Ovary (tissue), 9 donors: ENCODE results near the gene TBCE. TPM values are rescaled to one million over a fixed set of nuclear protein-coding genes. Genes with fewer than 3 reads are reported as not detected.
A peak's percentile ranks its signal among the peaks of the same experiment; 100 is the strongest.
"Not testable (repeated sequence)": the region's sequence is repeated elsewhere in the genome, so short reads cannot be mapped to it uniquely, and the experiment has no call there.

Source experiments
- DNase-seq, 5 donors: peaks; one replicate each; pipeline ENCODE4 v3.0.0-alpha.2; 2019 to 2020
- H3K27ac ChIP-seq, 2 donors: fragments of 200-600 bp; one replicate each; pipeline versions ENCODE4 v1.5.1 to v1.8.0; 2019 to 2022
- H3K27me3 ChIP-seq: fragments of 200-600 bp; one replicate; pipeline ENCODE4 v1.8.0; 2022
- H3K36me3 ChIP-seq: fragments of 200-600 bp; sonication (generic); one replicate; pipeline ENCODE4 v1.5.1; 2019
- H3K4me1 ChIP-seq: one replicate; pipeline ENCODE4 v1.8.1; 2013; ENCODE audit warnings: mild to moderate bottlenecking, moderate library complexity; ENCODE audit not compliant: insufficient read depth
- H3K4me3 ChIP-seq: fragments of 200-600 bp; sonication (generic); one replicate; pipeline ENCODE4 v1.5.1; 2017
- H3K9me3 ChIP-seq, 2 donors: fragments of 200-600 bp in 1 of 2; sonication (generic) in 1 of 2; one replicate each; pipeline versions ENCODE4 v1.5.1 to v1.8.1; 2013 to 2019; ENCODE audit warnings: mild to moderate bottlenecking in 1 of 2, moderate library complexity in 1 of 2
- EP300 ChIP-seq: sonication (generic); formaldehyde crosslinking; IDR thresholded peaks from one replicate; pipeline ENCODE4 v1.6.1; 2017; ENCODE audit warnings: antibody characterized with exemption
- POLR2A ChIP-seq: fragments of 450-650 bp; IDR thresholded peaks from one replicate; pipeline ENCODE4 v1.6.1; 2017; ENCODE audit warnings: antibody characterized with exemption, mild to moderate bottlenecking, moderate library complexity
- WGBS, 3 donors: extraction: QIAGEN DNeasy Blood & Tissue Kit in 1 of 3; methylation state at CpG; one replicate each; pipeline versions ENCODE4 v1.1.5 to v1.1.7; 2013 to 2017; 5-methylcytosine and 5-hydroxymethylcytosine counted together
- intact Hi-C, 4 donors: fragments of 100-400 bp; cut with DNase I; formaldehyde crosslinking; loops; one replicate each; pipeline versions ENCODE4 v1.11.0 to v1.15.1; 2022 to 2023
- polyA plus RNA-seq, 2 donors: library from polyadenylated mRNA; stranded (reverse); fragments of 200-250 nt in 1 of 2; fragments of 350-450 nt in 1 of 2; fragmentation: Illumina TruSeq in 1 of 2; extraction: RNeasy Lipid Tissue Mini Kit (QIAGEN cat#74804) in 1 of 2; gene quantifications; one replicate each; pipeline ENCODE4 v1.2.3, GENCODE V29; 2013 to 2014
- total RNA-seq, 7 donors: library from RNA; depleted of rRNA in 2 of 7; stranded (reverse); fragments of >200 nt in 2 of 7; fragmentation: NEBNext Ultra II Directional in 3 of 7; extraction: Animal tissue kit (Norgen Biotek cat#: 25700) in 3 of 7; gene quantifications; one replicate each; pipeline versions ENCODE4 v1.1.0 to v1.2.4, GENCODE V29; 2016 to 2023
- TF ChIP-seq, protein P1 (sequence below), 3 donors: fragments of 450-650 bp in 2 of 3; fragments of 200-600 bp in 1 of 3; IDR thresholded peaks; one replicate each; pipeline versions ENCODE4 v1.5.1 to v1.8.0; 2016 to 2022; ENCODE audit warnings: antibody characterized with exemption in 3 of 3, mild to moderate bottlenecking in 1 of 3
- donor health status: DM: no; HTN: no; CAD: no; lungs with moderate emphysema.
- donor health status: DM: no; HTN: no; CAD: no.
- donor health status: Bipolar disorder and iron deficiency.
- donor health status: DM: yes; HTN: yes; CAD: no.
- donor health status: DM: no; HTN: no; CAD: no.
- donor health status: DM: yes; HTN: yes; CAD: no.

The TBCE gene
- total and polyA plus RNA-seq, 9 donors = 11.8 to 25.5 (median 22.8) TPM

DNA sequence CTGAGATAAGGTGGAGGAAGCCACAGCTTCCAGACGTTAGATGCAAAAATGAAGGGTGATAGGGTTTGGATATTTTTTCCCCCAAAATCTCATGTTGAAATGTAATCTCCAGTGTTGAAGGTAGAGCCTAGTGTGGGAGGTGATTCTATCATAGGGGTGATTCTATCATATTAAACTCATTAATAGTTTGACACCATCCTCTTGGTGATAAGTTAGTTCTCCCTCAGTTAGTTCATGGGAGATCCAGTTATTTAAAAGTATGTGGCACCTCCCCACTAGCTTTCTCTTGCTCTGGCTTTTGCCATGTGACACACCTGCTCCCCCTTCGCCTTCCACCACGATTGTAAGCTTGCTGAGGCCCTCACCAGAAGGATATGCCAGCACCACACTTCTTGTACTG, 8.3 kb upstream of the TBCE start:
- no peak overlapping the region for H3K4me3 ChIP-seq
- no peak for DNase-seq
- whole genome bisulfite sequencing, 3 donors = 70 to 79% (median 73%) methylated on average over 3 of the region's 3 CpGs
- H3K27ac ChIP-seq = no peak overlapping the region
- intact Hi-C loops = no loop called here
- no peaks in the 10 kb centered on the region for H3K36me3 ChIP-seq
- H3K27me3 ChIP-seq = no peaks in the 10 kb centered on the region
- H3K4me1 ChIP-seq = no peaks in the 10 kb centered on the region
- no peaks in the 10 kb centered on the region for H3K9me3 ChIP-seq
- TF ChIP-seq EP300 (no peak), POLR2A (no peak)
- TF ChIP-seq, protein P1, sequence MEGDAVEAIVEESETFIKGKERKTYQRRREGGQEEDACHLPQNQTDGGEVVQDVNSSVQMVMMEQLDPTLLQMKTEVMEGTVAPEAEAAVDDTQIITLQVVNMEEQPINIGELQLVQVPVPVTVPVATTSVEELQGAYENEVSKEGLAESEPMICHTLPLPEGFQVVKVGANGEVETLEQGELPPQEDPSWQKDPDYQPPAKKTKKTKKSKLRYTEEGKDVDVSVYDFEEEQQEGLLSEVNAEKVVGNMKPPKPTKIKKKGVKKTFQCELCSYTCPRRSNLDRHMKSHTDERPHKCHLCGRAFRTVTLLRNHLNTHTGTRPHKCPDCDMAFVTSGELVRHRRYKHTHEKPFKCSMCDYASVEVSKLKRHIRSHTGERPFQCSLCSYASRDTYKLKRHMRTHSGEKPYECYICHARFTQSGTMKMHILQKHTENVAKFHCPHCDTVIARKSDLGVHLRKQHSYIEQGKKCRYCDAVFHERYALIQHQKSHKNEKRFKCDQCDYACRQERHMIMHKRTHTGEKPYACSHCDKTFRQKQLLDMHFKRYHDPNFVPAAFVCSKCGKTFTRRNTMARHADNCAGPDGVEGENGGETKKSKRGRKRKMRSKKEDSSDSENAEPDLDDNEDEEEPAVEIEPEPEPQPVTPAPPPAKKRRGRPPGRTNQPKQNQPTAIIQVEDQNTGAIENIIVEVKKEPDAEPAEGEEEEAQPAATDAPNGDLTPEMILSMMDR (IDR thresholded peaks at IDR 0.05) = no peak

DNA sequence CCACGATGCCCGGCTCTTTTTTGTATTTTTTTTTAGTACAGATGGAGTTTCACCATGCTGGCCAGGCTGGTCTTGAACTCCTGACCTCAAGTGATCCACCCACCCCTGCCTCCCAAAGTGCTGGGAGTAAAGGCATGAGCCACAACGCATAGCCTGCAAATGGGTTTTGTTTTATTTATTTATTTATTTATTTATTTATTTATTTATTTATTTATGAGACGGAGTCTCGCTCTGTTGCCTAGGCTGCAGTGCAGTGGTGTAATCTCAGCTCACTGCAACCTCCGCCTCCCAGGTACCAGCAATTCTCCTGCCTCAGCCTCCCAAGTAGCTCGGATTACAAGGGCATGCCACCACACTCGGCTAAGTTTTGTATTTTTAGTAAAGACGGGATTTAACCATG, 3.0 kb upstream of the TBCE start:
- H3K4me3 ChIP-seq, H3K36me3 ChIP-seq, H3K9me3 ChIP-seq, H3K27me3 ChIP-seq, DNase-seq, H3K4me1 ChIP-seq, H3K27ac ChIP-seq, intact Hi-C loops: not testable (repeated sequence)
- 94 to 95% (median 94%) methylated on average over 9 of the region's 9 CpGs for WGBS, 3 donors

DNA sequence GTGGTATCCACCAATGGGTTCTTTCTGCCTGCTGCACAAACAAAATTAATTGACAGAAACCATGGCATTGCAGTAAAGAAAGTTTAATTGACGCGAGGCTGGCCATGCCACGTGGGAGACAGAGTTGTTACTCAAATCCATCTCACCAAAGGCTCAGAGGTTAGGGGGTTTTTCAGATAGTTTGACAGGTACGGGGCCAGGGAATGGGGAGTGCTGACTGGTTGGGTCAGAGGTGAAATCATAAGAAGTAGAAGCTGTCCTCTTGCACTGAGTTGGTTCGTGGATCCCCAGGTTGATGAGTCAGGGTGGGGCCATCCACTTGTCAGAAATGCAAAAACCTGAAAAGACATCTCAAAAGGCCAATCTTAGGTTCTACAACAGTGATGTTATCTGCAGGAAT, 941 bp upstream of the TBCE start:
- no peak overlapping the region for H3K27ac ChIP-seq
- WGBS, 3 donors = 65 to 78% (median 65%) methylated on average over 5 of the region's 5 CpGs
- no peak for TF ChIP-seq EP300
- TF ChIP-seq, protein P1 (IDR thresholded peaks at IDR 0.05) = no peak
- no peak for TF ChIP-seq POLR2A
- H3K36me3 ChIP-seq = no peaks in the 10 kb centered on the region
- H3K9me3 ChIP-seq = no peaks in the 10 kb centered on the region
- no peak overlapping the region for H3K4me3 ChIP-seq
- no peak for DNase-seq
- no peaks in the 10 kb centered on the region for H3K27me3 ChIP-seq
- intact Hi-C loops = no loop called here
- peaks cover 1% of the 10 kb centered on the region for H3K4me1 ChIP-seq

DNA sequence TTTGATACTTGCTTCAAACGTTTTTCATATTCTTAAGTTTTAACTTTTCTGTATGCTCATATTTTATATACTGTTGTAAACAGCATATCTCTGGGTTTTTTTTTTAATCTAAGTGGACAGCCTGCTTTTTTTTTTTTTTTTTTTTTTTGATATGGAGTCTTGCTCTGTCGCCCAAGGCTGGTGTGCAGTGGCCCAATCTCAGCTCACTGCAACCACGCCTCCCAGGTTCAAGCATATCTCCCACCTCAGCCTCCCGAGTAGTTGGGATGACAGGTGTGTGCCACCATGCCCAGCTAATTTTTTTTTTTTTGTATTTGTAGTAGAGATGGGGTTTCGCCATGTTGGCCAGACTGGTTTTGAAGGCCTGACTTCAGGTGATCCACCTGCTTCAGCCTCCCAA, 1.2 kb downstream of the TBCE start:
- H3K27ac ChIP-seq = no peak overlapping the region
- intact Hi-C loops = no loop called here

DNA sequence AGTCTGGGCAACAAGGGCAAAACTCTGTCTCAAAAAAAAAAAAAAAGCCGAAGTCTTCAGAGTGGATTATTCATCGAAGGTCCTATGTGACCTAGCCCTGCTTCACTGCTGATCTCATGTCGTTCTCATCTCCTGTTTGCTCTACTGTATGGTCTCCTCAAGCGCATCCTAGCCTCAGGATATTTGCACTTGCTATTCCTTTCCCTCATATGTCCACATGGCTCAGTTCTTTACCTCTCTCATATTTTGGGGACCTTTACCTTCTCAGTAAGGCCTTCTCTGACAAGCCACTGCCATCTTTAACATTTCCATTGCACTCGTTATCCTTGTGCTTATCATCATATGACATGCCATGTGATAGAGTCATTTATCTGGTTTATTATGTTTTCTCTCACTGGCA, 2.6 kb downstream of the TBCE start:
- TF ChIP-seq POLR2A (no peak), EP300 (no peak)
- TF ChIP-seq, protein P1 (IDR thresholded peaks at IDR 0.05) = no peak
- H3K4me1 ChIP-seq = peaks cover 1% of the 10 kb centered on the region
- no peaks in the 10 kb centered on the region for H3K27me3 ChIP-seq
- 90 to 93% (median 92%) methylated on average over 5 of the region's 5 CpGs for WGBS, 3 donors
- H3K27ac ChIP-seq = no peak overlapping the region
- DNase-seq = no peak
- H3K36me3 ChIP-seq = no peaks in the 10 kb centered on the region
- no peak overlapping the region for H3K4me3 ChIP-seq
- H3K9me3 ChIP-seq = no peaks in the 10 kb centered on the region
- intact Hi-C loops = no loop called here

More for the DNA sequence above, 1.2 kb downstream of the TBCE start:
- WGBS, 3 donors = 61 to 71% (median 66%) methylated on average over 5 of the region's 5 CpGs
- Histone ChIP-seq H3K36me3 (no peaks in the 10 kb centered on the region), H3K4me1 (peaks cover 1% of the 10 kb centered on the region), H3K27me3 (no peaks in the 10 kb centered on the region), H3K9me3 (no peaks in the 10 kb centered on the region), H3K4me3 (peak overlapping the region; percentile 84)
- DNase-seq = no peak
- TF ChIP-seq POLR2A (no peak), EP300 (no peak)
- TF ChIP-seq, protein P1 (IDR thresholded peaks at IDR 0.05) = no peak
